Hindlimb muscle (tissue), 1 donor: ENCODE results near the gene DEPP1. TPM values are rescaled to one million over a fixed set of nuclear protein-coding genes. Genes with fewer than 3 reads are reported as not detected.

Experiments
- DNase-seq: peaks from one replicate; pipeline ENCODE4 v3.0.0-alpha.2; 2013
- polyA plus RNA-seq: library from polyadenylated mRNA; unstranded; fragments of 120-200 nt; gene quantifications from one replicate; pipeline ENCODE4 v1.2.1, GENCODE V29; 2013; ENCODE audit not compliant: insufficient read length

The DEPP1 gene
- polyA plus RNA-seq, 1 donor = 29.8 TPM

GRCh38 chr10:44965651-44966097, 12.9 kb downstream of the DEPP1 start:
- no peak for DNase-seq

- no peak for DNase-seq
These were observed 13.5 kb downstream of the DEPP1 start for GRCh38 chr10:44965104-44965503.

- peak; percentile 56 for DNase-seq
These were observed 14.6 kb downstream of the DEPP1 start for GRCh38 chr10:44963772-44964633.

- no peak for DNase-seq
These were observed 15.5 kb downstream of the DEPP1 start for GRCh38 chr10:44962870-44963738.

- no peak for DNase-seq
These were observed 16.5 kb downstream of the DEPP1 start for GRCh38 chr10:44961931-44962750.

GRCh38 chr10:44961230-44961571, 17.4 kb downstream of the DEPP1 start:
- DNase-seq = no peak

GRCh38 chr10:44960482-44961229, 18.0 kb downstream of the DEPP1 start:
- no peak for DNase-seq

GRCh38 chr10:44960088-44960460, 18.5 kb downstream of the DEPP1 start:
- no peak for DNase-seq

- peak; percentile 80 for DNase-seq
These were observed 19.1 kb downstream of the DEPP1 start, which contains the start of gene RASSF4 for GRCh38 chr10:44959247-44960087. TSS of gene RASSF4 (plus strand) at chr10:44959802. CDS start at chr10:44970203, 10,401 bp downstream.

GRCh38 chr10:44958898-44959246, 19.7 kb downstream of the DEPP1 start:
- DNase-seq = no peak

- no peak for DNase-seq
These were observed 20.3 kb downstream of the DEPP1 start for GRCh38 chr10:44958196-44958897.

- no peak for DNase-seq
These were observed 21.6 kb downstream of the DEPP1 start for GRCh38 chr10:44956717-44957706.

GRCh38 chr10:44956226-44956625, 22.4 kb downstream of the DEPP1 start:
- no peak for DNase-seq

- no peak for DNase-seq
These were observed 23.1 kb downstream of the DEPP1 start for GRCh38 chr10:44955413-44956070.

GRCh38 chr10:44954962-44955361, 23.6 kb downstream of the DEPP1 start:
- no peak for DNase-seq

GRCh38 chr10:44954042-44954441, 24.6 kb downstream of the DEPP1 start:
- DNase-seq = no peak

- no peak for DNase-seq
These were observed 25.8 kb downstream of the DEPP1 start for GRCh38 chr10:44952779-44953231.

GRCh38 chr10:44951576-44952226, 26.9 kb downstream of the DEPP1 start:
- no peak for DNase-seq
